MM.1S (cell line): ENCODE data around the gene MYRIP.

Source experiments
- DNase-seq: peaks from one replicate; pipeline ENCODE4 v3.0.0-alpha.2; 2015
- H2AFZ ChIP-seq: fragments of 300-600 bp; sonication (generic); 2 replicates; pipeline ENCODE4 v1.6.0; 2016; ENCODE audit warnings: antibody characterized with exemption, low read length
- H3F3A ChIP-seq: fragments of 300-600 bp; sonication (generic); 2 replicates; pipeline ENCODE4 v1.6.1; 2016; ENCODE audit warnings: mild to moderate bottlenecking, antibody characterized with exemption, low read length, moderate library complexity, mixed read lengths; ENCODE audit not compliant: insufficient read depth
- H3K27ac ChIP-seq: fragments of 300-600 bp; sonication (generic); 2 replicates; pipeline ENCODE4 v1.5.1; 2016; ENCODE audit warnings: mild to moderate bottlenecking, low read length
- H3K27me3 ChIP-seq: fragments of 300-600 bp; sonication (generic); replicated peaks from 2 replicates; pipeline ENCODE4 v1.6.0; 2016; ENCODE audit warnings: low read length; ENCODE audit not compliant: insufficient read depth
- H3K36me3 ChIP-seq: fragments of 300-600 bp; sonication (generic); replicated peaks from 2 replicates; pipeline ENCODE4 v1.6.1; 2016; ENCODE audit warnings: mild to moderate bottlenecking, low read length, mixed read lengths; ENCODE audit not compliant: insufficient read depth
- H3K4me1 ChIP-seq: fragments of 300-600 bp; sonication (generic); 2 replicates; pipeline ENCODE4 v1.6.1; 2016; ENCODE audit warnings: low read length, mixed read lengths
- H3K4me2 ChIP-seq: fragments of 300-600 bp; sonication (generic); 2 replicates; pipeline ENCODE4 v1.6.0; 2016; ENCODE audit warnings: low read depth, low read length
- H3K4me3 ChIP-seq: fragments of 300-600 bp; sonication (generic); 2 replicates; pipeline ENCODE4 v1.5.1; 2016; ENCODE audit warnings: low read length, mixed read lengths
- H3K79me2 ChIP-seq: fragments of 300-600 bp; sonication (generic); 2 replicates; pipeline ENCODE4 v1.6.1; 2016; ENCODE audit warnings: mixed run types, low read length, mixed read lengths
- H3K9ac ChIP-seq: fragments of 300-600 bp; sonication (generic); 2 replicates; pipeline ENCODE4 v1.6.1; 2016; ENCODE audit warnings: low read length, mixed read lengths
- H3K9me2 ChIP-seq: fragments of 300-600 bp; sonication (generic); replicated peaks from 2 replicates; pipeline ENCODE4 v1.6.1; 2016; ENCODE audit warnings: mild to moderate bottlenecking, low read length, mixed read lengths; ENCODE audit not compliant: insufficient read depth
- H3K9me3 ChIP-seq: fragments of 300-600 bp; sonication (generic); replicated peaks from 2 replicates; pipeline ENCODE4 v1.6.1; 2016; ENCODE audit warnings: mild to moderate bottlenecking, low read length, mixed read lengths; ENCODE audit not compliant: insufficient read depth
- H4K20me1 ChIP-seq: fragments of 300-600 bp; sonication (generic); 2 replicates; pipeline ENCODE4 v1.6.1; 2016; ENCODE audit warnings: mild to moderate bottlenecking, low read length, moderate library complexity, mixed read lengths; ENCODE audit not compliant: insufficient read depth
- CTCF ChIP-seq: fragments of 300-600 bp; sonication (generic); IDR thresholded peaks from 2 replicates; pipeline ENCODE4 v1.5.1; 2016; ENCODE audit warnings: antibody characterized with exemption, low read length, mixed read lengths
- EZH2 ChIP-seq: fragments of 300-600 bp; sonication (generic); optimal IDR thresholded peaks from 2 replicates; pipeline ENCODE3; 2017; ENCODE audit warnings: low read depth, mild to moderate bottlenecking, antibody characterized with exemption, low read length, mixed read lengths
- EZH2phosphoT487 ChIP-seq: fragments of 300-600 bp; sonication (generic); IDR thresholded peaks from 2 replicates; pipeline ENCODE4 v1.6.1; 2018; ENCODE audit warnings: antibody characterized with exemption, low read length

The MYRIP gene

GRCh38 chr3:39907981-39908380 lies 98.6 kb downstream of the MYRIP start:
- Histone ChIP-seq H3K9ac (no peak overlapping the region), H3K36me3 (no peaks in the 10 kb centered on the region), H3K9me3 (no peaks in the 10 kb centered on the region), H2AFZ (no peak overlapping the region), H3K4me1 (no peaks in the 10 kb centered on the region), H3K4me3 (no peak overlapping the region), H3K9me2 (no peaks in the 10 kb centered on the region), H3F3A (no peaks in the 10 kb centered on the region), H4K20me1 (no peaks in the 10 kb centered on the region), H3K79me2 (no peaks in the 10 kb centered on the region), H3K27me3 (no peaks in the 10 kb centered on the region), H3K27ac (no peak overlapping the region), H3K4me2 (no peak overlapping the region)
- no peak for DNase-seq
- TF ChIP-seq CTCF = no peak
- TF ChIP-seq EZH2phosphoT487 = no peak
- no peak for TF ChIP-seq EZH2

- Histone ChIP-seq H3K27me3 (no peaks in the 10 kb centered on the region), H3K9me3 (no peaks in the 10 kb centered on the region), H3K4me2 (no peak overlapping the region), H3K9me2 (no peaks in the 10 kb centered on the region), H3F3A (no peaks in the 10 kb centered on the region), H3K79me2 (no peaks in the 10 kb centered on the region), H3K4me1 (no peaks in the 10 kb centered on the region), H3K36me3 (no peaks in the 10 kb centered on the region), H3K9ac (no peak overlapping the region), H3K4me3 (no peak overlapping the region), H3K27ac (no peak overlapping the region), H4K20me1 (no peaks in the 10 kb centered on the region), H2AFZ (no peak overlapping the region)
- no peak for TF ChIP-seq EZH2phosphoT487
- no peak for DNase-seq
These were observed 100.7 kb downstream of the MYRIP start for GRCh38 chr3:39910135-39910534.

GRCh38 chr3:39910826-39911464 lies 101.5 kb downstream of the MYRIP start:
- Histone ChIP-seq H3K4me3 (no peak overlapping the region), H3K79me2 (no peaks in the 10 kb centered on the region), H4K20me1 (no peaks in the 10 kb centered on the region), H3K27ac (no peak overlapping the region), H3K9ac (no peak overlapping the region), H3F3A (no peaks in the 10 kb centered on the region), H3K27me3 (no peaks in the 10 kb centered on the region), H3K4me1 (no peaks in the 10 kb centered on the region), H3K4me2 (no peak overlapping the region), H3K9me3 (no peaks in the 10 kb centered on the region), H3K9me2 (no peaks in the 10 kb centered on the region), H2AFZ (no peak overlapping the region), H3K36me3 (no peaks in the 10 kb centered on the region)
- no peak for DNase-seq
- TF ChIP-seq EZH2 = no peak
- no peak for TF ChIP-seq EZH2phosphoT487
- no peak for TF ChIP-seq CTCF

GRCh38 chr3:39911465-39912309 lies 102.3 kb downstream of the MYRIP start:
- Histone ChIP-seq H3K27ac (no peak overlapping the region), H3K9ac (no peak overlapping the region), H2AFZ (no peak overlapping the region)

More at GRCh38 chr3:39911465-39912309, 102.3 kb downstream of the MYRIP start:
- no peaks in the 10 kb centered on the region for H3F3A ChIP-seq
- H3K79me2 ChIP-seq = no peaks in the 10 kb centered on the region
- no peak overlapping the region for H3K4me2 ChIP-seq
- no peak for TF ChIP-seq EZH2phosphoT487
- no peak for TF ChIP-seq EZH2
- TF ChIP-seq CTCF = no peak
- DNase-seq = no peak
- no peaks in the 10 kb centered on the region for H3K4me1 ChIP-seq
- H3K36me3 ChIP-seq = no peaks in the 10 kb centered on the region
- H3K4me3 ChIP-seq = no peak overlapping the region
- no peaks in the 10 kb centered on the region for H3K9me3 ChIP-seq
- H3K9me2 ChIP-seq = no peaks in the 10 kb centered on the region
- no peaks in the 10 kb centered on the region for H3K27me3 ChIP-seq
- no peaks in the 10 kb centered on the region for H4K20me1 ChIP-seq
